Measurements from ENCODE around the gene CDYL. TPM values are rescaled to one million over a fixed set of nuclear protein-coding genes. Genes with fewer than 3 reads are reported as not detected.

CDYL gene
- total RNA-seq, 2 donors from 2014 or later, result 24.0 to 29.6 TPM

DNA sequence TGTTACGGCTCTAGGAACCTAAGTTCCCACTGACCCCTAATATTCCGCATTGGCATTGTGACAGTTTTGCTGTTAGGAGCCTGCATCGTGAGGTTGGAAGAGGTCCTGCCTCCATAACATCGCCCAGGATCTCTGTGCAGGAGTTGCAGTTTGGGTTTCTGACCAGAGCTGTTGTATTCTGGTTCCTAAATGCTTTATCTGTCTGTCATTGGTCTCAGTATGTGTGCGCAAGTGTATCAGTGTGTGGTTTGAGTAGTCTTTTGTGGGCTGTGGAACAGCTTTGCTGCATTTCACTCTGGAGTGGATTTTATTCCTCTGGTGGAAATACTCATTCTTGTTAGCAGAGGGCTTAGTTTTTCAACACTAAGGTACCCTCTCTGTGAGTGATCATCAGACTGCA is 95.6 kb downstream of the CDYL start:
- no peak overlapping the region for H3K27ac Mint-ChIP-seq
- peaks cover 23 to 26% of the 10 kb centered on the region in 2 donors for H3K36me3 Mint-ChIP-seq
- ATAC-seq, result no peak
- no peak for DNase-seq (ENCODE audit: low spot score in 2 of 2)
- peaks cover 11 to 21% of the 10 kb centered on the region in 2 donors for H3K9me3 Mint-ChIP-seq

- H3K27ac Mint-ChIP-seq, result no peak overlapping the region
- ATAC-seq (no peak), DNase-seq (ENCODE audit: low spot score in 2 of 2) (no peak)
- H3K36me3 Mint-ChIP-seq, result peaks cover 13 to 19% of the 10 kb centered on the region in 2 donors
- H3K9me3 Mint-ChIP-seq, result peaks cover 6 to 16% of the 10 kb centered on the region in 2 donors
Measured at GRCh38 chr6:4872841-4873240, 96.6 kb downstream of the CDYL start.

DNA sequence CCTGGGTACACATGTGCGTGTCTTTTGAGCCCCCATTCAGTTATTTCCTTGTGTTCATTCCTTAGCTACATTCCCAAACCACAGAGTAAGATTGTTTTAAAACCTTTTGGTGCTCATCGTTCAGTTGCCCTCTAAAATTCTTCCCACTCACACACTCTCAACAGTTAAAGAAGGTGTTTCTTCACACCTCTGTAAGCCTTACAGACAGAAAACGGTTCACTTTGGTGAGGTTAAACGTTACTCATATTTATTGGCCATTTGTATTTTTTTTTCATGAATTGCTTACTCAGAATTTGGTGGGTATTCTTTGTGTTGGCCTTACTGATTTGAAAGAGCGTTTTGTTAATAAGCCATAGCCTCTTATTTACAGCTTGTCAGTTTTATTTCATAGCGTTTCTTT is 97.7 kb downstream of the CDYL start:
- no peak for DNase-seq (ENCODE audit: low spot score in 2 of 2)
- Mint-ChIP-seq H3K9me3 (peaks cover 4 to 12% of the 10 kb centered on the region in 2 donors), H3K36me3 (peaks cover 8 to 16% of the 10 kb centered on the region in 2 donors), H3K27ac (peak overlapping the region in 1 of 2 donors; percentile 50)
- ATAC-seq, result no peak

DNA sequence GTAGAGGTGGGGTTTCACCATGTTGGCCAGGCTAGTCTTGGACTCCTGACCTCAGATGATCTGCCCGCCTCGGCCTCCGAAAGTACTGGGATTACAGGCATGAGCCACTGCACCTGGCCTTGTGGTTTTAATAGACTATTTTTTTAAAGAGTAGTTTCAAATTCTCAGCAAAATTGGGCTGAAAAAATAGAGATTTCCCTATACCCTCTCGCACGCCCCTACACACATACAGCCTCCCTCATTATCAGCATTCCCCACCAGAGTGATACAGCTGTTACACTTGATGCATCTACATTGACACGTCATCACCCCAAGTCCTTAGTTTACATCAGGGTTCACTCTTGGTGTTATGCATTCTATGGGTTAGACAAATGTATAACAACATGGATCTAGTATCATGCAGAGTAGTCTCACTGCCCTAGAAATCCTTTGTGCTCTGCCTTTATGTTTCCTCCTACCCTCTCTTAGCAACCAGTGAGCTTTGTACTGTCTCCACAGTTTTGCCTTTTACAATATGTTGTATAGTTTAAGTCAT is 103.6 kb downstream of the CDYL start:
- DNase-seq (ENCODE audit: low spot score in 2 of 2), result no peak
- no peaks in the 10 kb centered on the region for H3K36me3 Mint-ChIP-seq
- no peaks in the 10 kb centered on the region for H3K9me3 Mint-ChIP-seq
- no peak overlapping the region for H3K27ac Mint-ChIP-seq
- no peak for ATAC-seq

- H3K9me3 Mint-ChIP-seq, result no peaks in the 10 kb centered on the region
- no peaks in the 10 kb centered on the region for H3K36me3 Mint-ChIP-seq
- DNase-seq (ENCODE audit: low spot score in 2 of 2) (no peak), ATAC-seq (no peak)
- no peak overlapping the region for H3K27ac Mint-ChIP-seq
Measured at GRCh38 chr6:4880363-4880762, 104.2 kb downstream of the CDYL start.

DNA sequence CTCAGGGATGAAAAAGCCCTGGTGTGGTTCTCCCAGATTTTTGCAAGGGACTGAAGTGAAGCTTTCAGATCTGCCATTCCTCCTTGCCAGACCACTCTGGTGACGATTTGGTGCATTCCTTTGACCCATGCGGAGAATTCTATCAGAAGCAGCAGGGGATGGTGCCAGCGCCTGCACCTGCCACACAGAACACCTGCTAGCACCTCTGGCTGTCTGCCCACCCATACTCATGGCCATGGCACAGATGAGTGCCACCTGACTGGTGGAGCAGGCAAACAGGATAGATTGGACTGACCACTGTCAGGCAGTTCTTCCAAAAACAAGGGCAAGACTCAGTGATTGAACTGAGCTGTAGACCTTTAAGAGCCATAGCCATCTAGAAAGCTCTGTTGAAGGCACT is 107.1 kb downstream of the CDYL start:
- Mint-ChIP-seq H3K27ac (no peak overlapping the region), H3K36me3 (no peaks in the 10 kb centered on the region), H3K9me3 (no peaks in the 10 kb centered on the region)
- ATAC-seq (no peak), DNase-seq (ENCODE audit: low spot score in 2 of 2) (no peak)

DNA sequence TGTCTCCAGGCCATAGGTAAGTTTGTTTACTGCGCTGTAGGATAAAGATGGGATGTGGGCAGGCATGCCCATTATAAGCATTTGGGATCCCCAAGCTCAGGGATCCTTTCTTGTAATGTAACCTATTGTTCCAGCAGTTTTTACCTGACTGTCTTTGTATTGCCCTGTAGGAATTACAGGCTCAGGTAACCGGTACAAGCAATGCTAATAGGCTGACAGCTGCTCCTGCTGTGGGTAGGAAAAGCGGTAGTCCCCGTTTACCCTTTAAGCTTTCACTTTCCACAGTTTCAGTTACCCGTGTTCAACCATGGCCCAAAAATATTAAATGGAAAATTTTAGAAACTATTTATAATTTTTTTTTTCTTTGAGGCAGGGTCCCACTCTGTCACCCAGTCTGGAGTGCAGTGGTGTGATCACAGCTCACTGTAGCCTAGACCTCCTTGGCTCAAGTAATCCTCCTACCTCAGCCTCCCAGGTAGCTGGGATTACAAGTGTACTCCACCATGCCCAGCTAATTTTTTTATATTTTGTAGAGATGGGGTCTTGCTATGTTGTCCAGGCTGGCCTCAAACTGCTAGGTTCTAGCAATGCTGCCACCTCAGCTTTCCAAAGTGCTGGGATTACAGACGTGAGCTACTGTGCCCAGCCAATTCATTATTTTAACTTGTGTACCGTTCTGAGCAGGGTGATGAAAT is 108.6 kb downstream of the CDYL start:
- DNase-seq (ENCODE audit: low spot score in 2 of 2), result no peak
- Mint-ChIP-seq H3K27ac (no peak overlapping the region), H3K9me3 (no peaks in the 10 kb centered on the region), H3K36me3 (no peaks in the 10 kb centered on the region)
- no peak for ATAC-seq

DNA sequence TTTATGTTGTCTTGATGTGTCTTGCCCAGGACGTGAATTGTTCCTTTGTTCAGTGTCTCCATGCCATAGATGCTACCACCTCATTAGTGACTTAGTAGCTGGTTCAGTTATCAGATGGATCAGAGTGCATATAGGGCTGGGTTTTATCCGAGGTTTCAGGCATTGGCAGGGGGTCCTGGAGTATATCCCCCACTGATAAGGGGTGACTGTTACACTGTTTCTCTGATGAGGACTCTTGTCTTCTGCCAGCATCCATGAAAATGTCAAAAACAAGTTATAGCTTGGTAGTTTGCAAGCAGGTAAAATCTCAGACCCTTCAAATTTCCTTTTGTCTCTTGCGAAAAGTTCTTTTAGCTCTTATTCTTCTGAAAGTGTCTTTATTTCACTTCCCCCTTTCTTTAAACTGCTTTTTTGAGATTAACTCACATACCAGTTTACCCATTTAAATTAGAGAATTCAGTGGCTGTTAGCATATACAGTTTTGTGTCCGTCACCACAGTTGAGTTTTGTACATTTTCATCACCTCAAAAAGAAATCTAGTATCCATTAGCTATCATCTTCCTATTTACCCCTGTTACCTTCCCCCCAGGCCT is 109.2 kb downstream of the CDYL start:
- no peak for ATAC-seq
- Mint-ChIP-seq H3K36me3 (no peaks in the 10 kb centered on the region), H3K27ac (no peak overlapping the region), H3K9me3 (no peaks in the 10 kb centered on the region)
- DNase-seq (ENCODE audit: low spot score in 2 of 2), result no peak

DNA sequence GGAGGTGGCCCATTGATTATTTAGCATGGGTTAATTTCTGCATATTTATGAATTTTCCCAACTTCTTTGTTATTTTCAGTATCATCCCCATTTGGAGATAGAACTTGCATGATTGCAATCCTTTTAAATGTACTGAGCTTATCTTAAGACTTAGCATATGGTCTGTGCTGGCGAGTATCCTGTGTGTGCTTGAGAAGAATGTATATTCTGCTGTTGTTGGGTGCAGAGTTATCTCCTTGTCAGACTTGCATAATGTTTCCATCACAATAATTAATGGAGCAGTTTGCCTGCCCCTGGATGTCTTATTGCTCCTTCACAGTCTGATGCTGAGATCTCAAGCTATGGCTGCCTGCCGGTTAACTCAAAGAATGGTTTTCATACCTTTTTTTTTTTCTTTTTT is 112.6 kb downstream of the CDYL start:
- no peak for DNase-seq (ENCODE audit: low spot score in 2 of 2)
- Mint-ChIP-seq H3K27ac (no peak overlapping the region), H3K9me3 (no peaks in the 10 kb centered on the region), H3K36me3 (peaks cover 4 to 7% of the 10 kb centered on the region in 2 donors)
- ATAC-seq, result no peak

GRCh38 chr6:4889701-4890100 is 113.5 kb downstream of the CDYL start:
- DNase-seq (ENCODE audit: low spot score in 2 of 2) (no peak), ATAC-seq (no peak)
- peak overlapping the region in 1 of 2 donors; percentile 62 for H3K27ac Mint-ChIP-seq
- peaks cover 4 to 16% of the 10 kb centered on the region in 2 donors for H3K36me3 Mint-ChIP-seq
- H3K9me3 Mint-ChIP-seq, result no peaks in the 10 kb centered on the region

DNA sequence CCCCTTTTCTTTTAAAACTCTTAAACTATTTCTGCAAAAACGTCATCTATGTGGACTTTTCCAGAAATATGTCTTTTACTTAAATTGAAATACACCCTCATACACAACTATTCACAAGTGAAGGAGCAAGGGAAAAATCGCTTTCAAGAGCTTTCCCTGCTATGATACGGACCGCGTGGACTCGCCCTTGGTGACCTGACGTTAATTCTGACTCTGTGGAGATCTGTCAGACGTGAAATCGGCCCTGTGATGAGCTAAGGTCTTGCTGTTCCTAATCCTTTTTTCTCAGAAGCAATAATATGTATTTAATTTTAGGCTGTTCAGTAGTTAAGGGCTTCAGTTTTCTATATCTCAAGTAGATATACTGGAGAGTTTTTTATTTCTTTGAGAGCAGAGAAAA is 114.0 kb downstream of the CDYL start:
- DNase-seq (ENCODE audit: low spot score in 2 of 2) (no peak), ATAC-seq (no peak)
- Mint-ChIP-seq H3K27ac (no peak overlapping the region), H3K9me3 (no peaks in the 10 kb centered on the region), H3K36me3 (peaks cover 4 to 16% of the 10 kb centered on the region in 2 donors)

GRCh38 chr6:4890627-4891026 is 114.4 kb downstream of the CDYL start:
- H3K36me3 Mint-ChIP-seq, result peaks cover 4 to 16% of the 10 kb centered on the region in 2 donors
- DNase-seq (ENCODE audit: low spot score in 2 of 2) (no peak), ATAC-seq (no peak)
- H3K9me3 Mint-ChIP-seq, result no peaks in the 10 kb centered on the region
- no peak overlapping the region for H3K27ac Mint-ChIP-seq

GRCh38 chr6:4891141-4891540 is 114.9 kb downstream of the CDYL start:
- Mint-ChIP-seq H3K27ac (no peak overlapping the region), H3K36me3 (peaks cover 8 to 19% of the 10 kb centered on the region in 2 donors), H3K9me3 (no peaks in the 10 kb centered on the region)
- DNase-seq (ENCODE audit: low spot score in 2 of 2) (no peak), ATAC-seq (no peak)

GRCh38 chr6:4892785-4893485 is 116.7 kb downstream of the CDYL start:
- DNase-seq (ENCODE audit: low spot score in 2 of 2) (no peak), ATAC-seq (no peak)
- peak overlapping the region in 1 of 2 donors; percentile 36 for H3K27ac Mint-ChIP-seq
- peaks cover 19 to 31% of the 10 kb centered on the region in 2 donors for H3K36me3 Mint-ChIP-seq
- no peaks in the 10 kb centered on the region for H3K9me3 Mint-ChIP-seq

- Mint-ChIP-seq H3K36me3 (peaks cover 29 to 40% of the 10 kb centered on the region in 2 donors), H3K9me3 (no peaks in the 10 kb centered on the region), H3K27ac (peak overlapping the region in 1 of 2 donors; percentile 29)
- no peak for DNase-seq (ENCODE audit: low spot score in 2 of 2)
- no peak for ATAC-seq
Measured at GRCh38 chr6:4894049-4894448, 117.8 kb downstream of the CDYL start.

DNA sequence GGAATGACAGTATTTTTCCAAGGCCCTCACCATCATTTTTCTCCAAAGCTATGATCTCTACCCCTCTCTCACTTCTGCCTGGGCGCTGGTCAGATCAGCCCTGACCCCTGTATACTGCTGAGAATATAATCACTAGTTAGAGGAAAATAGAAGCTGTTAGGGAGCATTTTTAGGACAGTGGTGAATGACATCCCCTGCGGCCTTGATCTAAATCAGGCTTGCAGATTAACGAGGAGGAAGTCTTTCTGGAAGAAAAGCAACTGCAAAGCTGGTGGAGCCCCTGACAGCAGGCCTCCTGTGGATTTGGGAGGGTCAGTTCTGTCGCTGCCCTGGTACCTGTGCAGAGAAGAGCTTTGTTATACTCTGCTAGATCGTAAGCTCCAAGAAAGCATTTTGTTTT is 119.8 kb downstream of the CDYL start:
- ATAC-seq (no peak), DNase-seq (ENCODE audit: low spot score in 2 of 2) (no peak)
- H3K9me3 Mint-ChIP-seq, result no peaks in the 10 kb centered on the region
- no peak overlapping the region for H3K27ac Mint-ChIP-seq
- peaks cover 33 to 48% of the 10 kb centered on the region in 2 donors for H3K36me3 Mint-ChIP-seq

DNA sequence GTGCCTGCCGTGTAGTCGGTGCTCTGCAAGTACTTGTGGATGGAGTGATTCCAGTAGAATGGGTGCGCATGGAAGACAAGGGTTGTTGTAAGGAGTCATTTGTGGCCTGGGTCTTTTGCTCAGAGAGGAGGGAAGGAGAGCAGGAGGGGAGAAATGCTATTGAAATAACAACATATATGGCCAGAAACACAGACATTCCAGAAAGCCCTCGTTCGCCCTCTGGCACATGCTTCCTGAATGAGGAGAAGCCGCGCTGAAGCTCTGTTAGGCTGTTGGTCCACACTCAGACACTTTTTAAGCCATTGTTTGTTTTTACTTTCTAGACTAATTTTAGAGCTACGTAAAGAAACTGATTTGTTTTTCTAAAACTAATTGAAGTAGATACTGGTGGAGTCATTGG is 120.2 kb downstream of the CDYL start:
- H3K27ac Mint-ChIP-seq, result no peak overlapping the region
- peaks cover 28 to 48% of the 10 kb centered on the region in 2 donors for H3K36me3 Mint-ChIP-seq
- DNase-seq (ENCODE audit: low spot score in 2 of 2) (no peak), ATAC-seq (no peak)
- H3K9me3 Mint-ChIP-seq, result no peaks in the 10 kb centered on the region

All from activated naive CD4-positive, alpha-beta T cell treated with anti-CD3 and anti-CD28 coated beads, Interleukin-2, amount 50 U/mL, for 72 hours (primary cell).